ENCODE data around the gene RAB22A. TPM values are rescaled to one million over a fixed set of nuclear protein-coding genes. Genes with fewer than 3 reads are reported as not detected.

RAB22A gene
- total and polyA plus RNA-seq, 9 of the 15 experiments (the other 6 are each of a cell fraction or from before 2014, with no cell fraction given): 1.1 to 8.0 (median 6.7) TPM

DNA sequence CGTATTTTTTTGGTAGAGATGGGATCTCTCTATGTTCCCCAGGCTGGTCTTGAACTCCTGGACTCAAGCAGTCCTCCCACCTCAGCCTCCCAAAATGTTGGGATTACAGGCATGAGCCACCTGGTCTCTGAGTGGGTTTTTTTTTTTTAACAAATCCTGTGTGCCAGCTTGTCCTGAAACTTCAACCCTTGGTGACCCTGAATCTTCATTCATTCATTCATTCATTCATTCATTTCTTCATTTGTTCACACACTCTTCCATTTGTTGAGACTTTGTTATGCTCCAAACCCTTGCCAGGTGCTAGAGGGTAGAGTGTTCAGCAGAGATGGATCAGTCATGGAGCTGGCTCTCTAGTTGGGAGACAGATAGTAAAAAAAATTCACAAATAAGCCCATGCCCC is 67.5 kb downstream of the RAB22A start:
- POLR2A ChIA-PET: interaction anchor here (0.6 to 1.4 kb wide), 2 partner anchors 12 to 29 kb away, joined by 5 read pairs; partner anchors contain the start of gene VAPB
- TF ChIP-seq ZNF124 (CRISPR knock-in tag; IDR thresholded peaks at IDR 0.05): no peak
- no peak for TF ChIP-seq YY1 (IDR thresholded peaks at IDR 0.05; ENCODE audit: borderline replicate concordance in 1 of 3, control insufficient read depth in 1 of 3, extremely low read depth in 1 of 3, insufficient read depth in 3 of 3, insufficient read length in 1 of 3, insufficient replicate concordance in 2 of 3, low read depth in 1 of 3, low read length in 2 of 3)
- no peak for TF ChIP-seq LCOR (CRISPR knock-in tag; IDR thresholded peaks at IDR 0.05)
- peak; percentile 86 for TF ChIP-seq ZNF24 (IDR thresholded peaks at IDR 0.05)
- Histone ChIP-seq H3K9me3 (replicated peaks; ENCODE audit: control insufficient read depth, insufficient read depth, low read depth, low read length) (peaks cover 4% of the 10 kb centered on the region; the same call in 1 of the 2 replicates), H3K4me1 (replicated peaks in 1 of 2; ENCODE audit: control insufficient read depth in 2 of 2, insufficient read depth in 2 of 2, low read length in 2 of 2) (peaks cover 8 to 12% of the 10 kb centered on the region in 2 experiments), H3K9me1 (ENCODE audit: control insufficient read depth, insufficient read depth, low read length) (no peaks in the 10 kb centered on the region), H3K9ac (ENCODE audit: insufficient read depth in 1 of 2, low read depth in 2 of 2, low read length in 2 of 2) (no peak overlapping the region), H3K4me3 (no peak overlapping the region), H3K27ac (ENCODE audit: extremely low read depth, low read depth, low read length) (no peak overlapping the region), H3K4me2 (ENCODE audit: insufficient read depth, low read length) (no peak overlapping the region), H3K79me2 (ENCODE audit: control insufficient read depth, insufficient read depth, low read length) (no peaks in the 10 kb centered on the region), H4K20me1 (replicated peaks; ENCODE audit: control insufficient read depth, insufficient read depth, low read length) (no peaks in the 10 kb centered on the region), H3K36me3 (ENCODE audit: control insufficient read depth, insufficient read depth, low read length) (no peaks in the 10 kb centered on the region), H3K27me3 (ENCODE audit: control insufficient read depth in 2 of 2, insufficient read depth in 2 of 2, low read length in 2 of 2) (no peaks in the 10 kb centered on the region), H2AFZ (ENCODE audit: low read depth, low read length) (no peak overlapping the region)
- WGBS (ENCODE audit: insufficient coverage, low coverage, missing lambda C conversion rate): 6% methylated on average over 1 of the region's 1 CpG
- in situ Hi-C loops (cut with MboI): no loop called here
- DNase-seq (ENCODE audit: extremely low read depth in 1 of 4, low spot score in 3 of 4) (no peak), ATAC-seq (no peak), FAIRE-seq (no peak)
- CTCF ChIA-PET (ENCODE audit: low intra/inter-chr PET ratio): no interaction called here
- BruUV-seq (replicated peaks): no TSS peak
- intact Hi-C loops (cut with micrococcal nuclease): no loop called here

GRCh38 chr20:58377766-58378401 is 68.4 kb downstream of the RAB22A start:
- Histone ChIP-seq H3K4me3 (no peak overlapping the region), H4K20me1 (replicated peaks; ENCODE audit: control insufficient read depth, insufficient read depth, low read length) (no peaks in the 10 kb centered on the region), H3K4me2 (ENCODE audit: insufficient read depth, low read length) (no peak overlapping the region), H3K27ac (ENCODE audit: extremely low read depth, low read depth, low read length) (no peak overlapping the region), H3K9me1 (ENCODE audit: control insufficient read depth, insufficient read depth, low read length) (no peaks in the 10 kb centered on the region), H3K36me3 (ENCODE audit: control insufficient read depth, insufficient read depth, low read length) (no peaks in the 10 kb centered on the region), H3K9ac (ENCODE audit: insufficient read depth in 1 of 2, low read depth in 2 of 2, low read length in 2 of 2) (no peak overlapping the region), H3K79me2 (ENCODE audit: control insufficient read depth, insufficient read depth, low read length) (no peaks in the 10 kb centered on the region), H3K9me3 (replicated peaks; ENCODE audit: control insufficient read depth, insufficient read depth, low read depth, low read length) (peaks cover 4% of the 10 kb centered on the region; the same call in 1 of the 2 replicates), H2AFZ (ENCODE audit: low read depth, low read length) (0 out of 2 replicates have a peak overlapping the region, but pooled peaks have one; percentile 10), H3K27me3 (ENCODE audit: control insufficient read depth in 2 of 2, insufficient read depth in 2 of 2, low read length in 2 of 2) (no peaks in the 10 kb centered on the region), H3K4me1 (replicated peaks in 1 of 2; ENCODE audit: control insufficient read depth in 2 of 2, insufficient read depth in 2 of 2, low read length in 2 of 2) (peaks cover 8 to 12% of the 10 kb centered on the region in 2 experiments)
- FAIRE-seq (no peak), DNase-seq (ENCODE audit: extremely low read depth in 1 of 4, low spot score in 3 of 4) (no peak), ATAC-seq (no peak)
- in situ Hi-C loops (cut with MboI): no loop called here
- no TSS peak for BruUV-seq (replicated peaks)
- intact Hi-C loops (cut with micrococcal nuclease): no loop called here
- CTCF ChIA-PET (ENCODE audit: low intra/inter-chr PET ratio): no interaction called here
- POLR2A ChIA-PET: no interaction called here
- 25% methylated on average over 6 of the region's 7 CpGs for WGBS (ENCODE audit: insufficient coverage, low coverage, missing lambda C conversion rate)
- TF ChIP-seq ZNF212 (CRISPR knock-in tag; IDR thresholded peaks at IDR 0.05): no peak
